Mesendoderm (in vitro differentiated cells): ENCODE data around the gene POLR2E. TPM values are rescaled to one million over a fixed set of nuclear protein-coding genes. Genes with fewer than 3 reads are reported as not detected.
A peak's percentile ranks its signal among the peaks of the same experiment; 100 is the strongest.

Source experiments
- DNase-seq: peaks from one replicate; pipeline ENCODE4 v3.0.0; 2013
- H2AK5ac ChIP-seq: 2 replicates; pipeline ENCODE4 v1.6.1; 2013; ENCODE audit warnings: low read length, inconsistent platforms
- H2BK120ac ChIP-seq: 2 replicates; pipeline ENCODE4 v1.6.1; 2013; ENCODE audit warnings: low read depth, mild to moderate bottlenecking, low read length, moderate library complexity, mixed read lengths
- H2BK15ac ChIP-seq: replicated peaks from 2 replicates; pipeline ENCODE4 v1.6.1; 2013; ENCODE audit warnings: low read depth, mild to moderate bottlenecking, moderate library complexity
- H2BK5ac ChIP-seq: 2 replicates; pipeline ENCODE4 v1.6.1; 2013; ENCODE audit warnings: low read length, inconsistent platforms
- H3K18ac ChIP-seq: 2 replicates; pipeline ENCODE4 v1.6.1; 2013; ENCODE audit warnings: mild to moderate bottlenecking, low read length, mixed read lengths
- H3K23ac ChIP-seq: one replicate; pipeline ENCODE4 v1.6.1; 2013; ENCODE audit warnings: low read length
- H3K27ac ChIP-seq: 2 replicates; pipeline ENCODE4 v1.5.1; 2013; ENCODE audit warnings: low read depth, mild to moderate bottlenecking, inconsistent platforms, low read length, moderate library complexity
- H3K27me3 ChIP-seq: 2 replicates; pipeline ENCODE4 v1.6.1; 2013; ENCODE audit warnings: low read length, control low read depth, mild to moderate bottlenecking, inconsistent platforms; ENCODE audit not compliant: insufficient read depth, poor library complexity
- H3K36me3 ChIP-seq: 2 replicates; pipeline ENCODE4 v1.6.1; 2013; ENCODE audit warnings: low read length, inconsistent platforms; ENCODE audit not compliant: control insufficient read depth, insufficient read depth
- H3K4ac ChIP-seq: one replicate; pipeline ENCODE4 v1.6.1; 2013; ENCODE audit warnings: low read depth, mild to moderate bottlenecking, low read length, moderate library complexity
- H3K4me1 ChIP-seq: 2 replicates; pipeline ENCODE4 v1.6.1; 2013; ENCODE audit warnings: low read depth, low read length, inconsistent platforms; ENCODE audit not compliant: control insufficient read depth
- H3K4me2 ChIP-seq: 2 replicates; pipeline ENCODE4 v1.6.1; 2013; ENCODE audit warnings: low read length
- H3K4me3 ChIP-seq: 2 replicates; pipeline ENCODE4 v1.5.1; 2013; ENCODE audit warnings: mild to moderate bottlenecking, low read length
- H3K56ac ChIP-seq: one replicate; pipeline ENCODE4 v1.6.1; 2013; ENCODE audit warnings: low read length
- H3K79me1 ChIP-seq: 2 replicates; pipeline ENCODE4 v1.6.1; 2013; ENCODE audit warnings: low read length, inconsistent platforms
- H3K79me2 ChIP-seq: 2 replicates; pipeline ENCODE4 v1.6.1; 2013; ENCODE audit warnings: mild to moderate bottlenecking, low read length; ENCODE audit not compliant: control insufficient read depth, insufficient read depth
- H3K9ac ChIP-seq: 2 replicates; pipeline ENCODE4 v1.6.1; 2013; ENCODE audit warnings: low read length, inconsistent platforms
- H4K5ac ChIP-seq: one replicate; pipeline ENCODE4 v1.6.1; 2013; ENCODE audit warnings: low read length
- H4K8ac ChIP-seq: one replicate; pipeline ENCODE4 v1.6.1; 2013; ENCODE audit warnings: low read depth, mild to moderate bottlenecking, control low read depth, low read length, moderate library complexity
- whole genome bisulfite sequencing: extraction: QIAGEN DNeasy Blood & Tissue Kit; methylation state at CpG from one replicate; pipeline ENCODE4 v1.1.7; 2013; ENCODE audit warnings: low lambda C conversion rate, missing lambda C conversion rate; ENCODE audit not compliant: insufficient coverage; ENCODE audit errors: extremely low coverage; 5-methylcytosine and 5-hydroxymethylcytosine counted together
- polyA plus RNA-seq, 2 experiments: library from polyadenylated mRNA; stranded (reverse); fragments of 200-250 nt; gene quantifications; one replicate each; pipeline ENCODE4 v1.2.3, GENCODE V29; 2013

Gene POLR2E
- 206 TPM for polyA plus RNA-seq (2013, experiment 1 of 2)
- 211 TPM for polyA plus RNA-seq (2013, experiment 2 of 2)

- Histone ChIP-seq H3K18ac (peak within 1 kb of the TSS; percentile 41), H3K4me1 (no peaks in the 10 kb centered on the region), H3K36me3 (no peaks in the 10 kb centered on the region), H4K5ac (peak within 1 kb of the TSS; percentile 39), H2AK5ac (peak within 1 kb of the TSS; percentile 88), H3K56ac (peak within 1 kb of the TSS; percentile 86), H3K27ac (no peak within 1 kb of the TSS), H3K23ac (no peak within 1 kb of the TSS), H3K27me3 (no peaks in the 10 kb centered on the region), H2BK15ac (no peak within 1 kb of the TSS), H3K79me1 (peaks cover 7% of the 10 kb centered on the region), H2BK5ac (no peak within 1 kb of the TSS), H3K9ac (peak within 1 kb of the TSS; percentile 79), H3K4me3 (peak within 1 kb of the TSS; percentile 65), H2BK120ac (no peak within 1 kb of the TSS), H3K4ac (peak within 1 kb of the TSS; percentile 64), H4K8ac (peak within 1 kb of the TSS; percentile 68), H3K4me2 (peak within 1 kb of the TSS; percentile 43), H3K79me2 (peaks cover 20% of the 10 kb centered on the region)
- peak; percentile 98 for DNase-seq
- WGBS = no CpG with 5 or more reads among the region's 81 CpGs
Measured at GRCh38 chr19:1094978-1095701, at the start of gene POLR2E. Gene POLR2E (minus strand): TSS chr19:1095375. CDS start chr19:1095315, 60 bp downstream.

GRCh38 chr19:1144741-1145140 is 49.6 kb upstream of the POLR2E start:
- Histone ChIP-seq H3K27ac (no peak overlapping the region), H2AK5ac (no peak overlapping the region), H2BK15ac (no peak overlapping the region), H3K23ac (no peak overlapping the region), H3K79me1 (no peaks in the 10 kb centered on the region), H3K4me3 (no peak overlapping the region), H3K18ac (no peak overlapping the region), H4K5ac (no peak overlapping the region), H2BK5ac (no peak overlapping the region), H2BK120ac (no peak overlapping the region), H3K4me1 (peaks cover 3% of the 10 kb centered on the region), H3K56ac (no peak overlapping the region), H3K9ac (no peak overlapping the region), H3K27me3 (no peaks in the 10 kb centered on the region), H3K4ac (no peak overlapping the region), H4K8ac (no peak overlapping the region), H3K79me2 (no peaks in the 10 kb centered on the region), H3K4me2 (no peak overlapping the region), H3K36me3 (no peaks in the 10 kb centered on the region)
- no CpG with 5 or more reads among the region's 1 CpG for WGBS
- no peak for DNase-seq

- Histone ChIP-seq H3K79me2 (no peaks in the 10 kb centered on the region), H3K27me3 (no peaks in the 10 kb centered on the region), H3K27ac (no peak overlapping the region), H3K56ac (no peak overlapping the region), H2BK5ac (no peak overlapping the region), H3K18ac (no peak overlapping the region), H3K23ac (no peak overlapping the region), H2BK120ac (no peak overlapping the region), H4K8ac (no peak overlapping the region), H3K9ac (no peak overlapping the region), H3K36me3 (no peaks in the 10 kb centered on the region), H2AK5ac (no peak overlapping the region), H3K4me1 (peaks cover 3% of the 10 kb centered on the region), H3K79me1 (no peaks in the 10 kb centered on the region), H3K4me3 (no peak overlapping the region), H3K4ac (no peak overlapping the region), H3K4me2 (no peak overlapping the region), H4K5ac (no peak overlapping the region), H2BK15ac (no peak overlapping the region)
- no CpG with 5 or more reads among the region's 33 CpGs for WGBS
- no peak for DNase-seq
Measured at GRCh38 chr19:1143828-1144399, 48.7 kb upstream of the POLR2E start.

- Histone ChIP-seq H3K4me2 (no peak overlapping the region), H3K36me3 (no peaks in the 10 kb centered on the region), H3K56ac (no peak overlapping the region), H3K79me1 (no peaks in the 10 kb centered on the region), H2BK15ac (no peak overlapping the region), H3K27ac (no peak overlapping the region), H2BK5ac (no peak overlapping the region), H3K27me3 (no peaks in the 10 kb centered on the region), H2AK5ac (no peak overlapping the region), H3K18ac (no peak overlapping the region), H3K4ac (no peak overlapping the region), H3K9ac (no peak overlapping the region), H3K23ac (no peak overlapping the region), H4K5ac (no peak overlapping the region), H3K79me2 (no peaks in the 10 kb centered on the region), H3K4me1 (peaks cover 2% of the 10 kb centered on the region), H2BK120ac (no peak overlapping the region), H3K4me3 (no peak overlapping the region), H4K8ac (no peak overlapping the region)
- no peak for DNase-seq
- 100% methylated on average over 1 of the region's 5 CpGs for WGBS
Measured at GRCh38 chr19:1141944-1142343, 46.8 kb upstream of the POLR2E start.

- no peak overlapping the region for H4K5ac ChIP-seq
- no peak overlapping the region for H2BK5ac ChIP-seq
- H2BK120ac ChIP-seq = no peak overlapping the region
- H3K18ac ChIP-seq = no peak overlapping the region
- no peak overlapping the region for H4K8ac ChIP-seq
- no peak overlapping the region for H3K4ac ChIP-seq
- no peaks in the 10 kb centered on the region for H3K79me2 ChIP-seq
- H3K4me1 ChIP-seq = no peaks in the 10 kb centered on the region
- no peak overlapping the region for H3K4me3 ChIP-seq
- no peaks in the 10 kb centered on the region for H3K36me3 ChIP-seq
- no CpG with 5 or more reads among the region's 39 CpGs for WGBS
- no peak overlapping the region for H2AK5ac ChIP-seq
- no peak overlapping the region for H3K9ac ChIP-seq
- DNase-seq = no peak
- H3K27me3 ChIP-seq = no peaks in the 10 kb centered on the region
- H3K56ac ChIP-seq = no peak overlapping the region
- no peaks in the 10 kb centered on the region for H3K79me1 ChIP-seq
- H3K4me2 ChIP-seq = no peak overlapping the region
- no peak overlapping the region for H3K27ac ChIP-seq
- H3K23ac ChIP-seq = no peak overlapping the region
- H2BK15ac ChIP-seq = no peak overlapping the region
Measured at GRCh38 chr19:1140272-1141027, 45.3 kb upstream of the POLR2E start.
